Measurements from ENCODE around the gene GPALPP1.
"Not testable (repeated sequence)": the region's sequence is repeated elsewhere in the genome, so short reads cannot be mapped to it uniquely, and the experiment has no call there.

GRCh38 chr13:45063889-45064288 is 74.6 kb downstream of the GPALPP1 start:
- not testable (repeated sequence) for TF ChIP-seq POLR2AphosphoS5, EP300 (IDR thresholded peaks at IDR 0.05)

Measured in stomach (tissue), 4 donors.